Measurements from ENCODE around the gene OTUD1. TPM values are rescaled to one million over a fixed set of nuclear protein-coding genes. Genes with fewer than 3 reads are reported as not detected.

OTUD1 gene
- total and polyA plus RNA-seq, 8 donors, result 12.0 to 21.6 (median 14.6) TPM

DNA sequence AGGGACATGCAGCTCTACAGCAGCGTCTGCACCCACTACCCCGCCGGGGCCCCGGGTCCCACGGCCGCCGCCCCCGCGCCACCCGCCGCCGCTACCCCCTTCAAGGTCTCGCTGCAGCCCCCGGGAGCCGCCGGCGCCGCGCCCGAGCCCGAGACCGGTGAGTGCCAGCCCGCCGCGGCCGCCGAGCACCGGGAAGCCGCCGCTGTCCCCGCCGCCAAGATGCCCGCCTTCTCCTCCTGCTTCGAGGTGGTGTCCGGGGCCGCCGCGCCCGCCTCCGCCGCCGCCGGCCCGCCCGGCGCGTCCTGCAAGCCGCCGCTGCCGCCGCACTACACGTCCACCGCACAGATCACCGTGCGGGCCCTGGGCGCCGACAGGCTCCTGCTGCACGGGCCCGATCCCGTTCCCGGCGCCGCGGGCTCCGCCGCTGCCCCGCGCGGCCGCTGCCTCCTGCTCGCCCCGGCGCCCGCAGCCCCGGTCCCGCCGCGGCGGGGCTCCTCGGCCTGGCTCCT, 631 bp downstream of the OTUD1 start:
- Histone ChIP-seq H3K36me3 (peaks cover 0 to 3% of the 10 kb centered on the region in 2 donors), H3K9me3 (no peaks in the 10 kb centered on the region), H3K4me3 (peak overlapping the region; percentile 81 to 85), H3K27me3 (no peaks in the 10 kb centered on the region), H3K27ac (peak overlapping the region; percentile 96 to 97), H3K4me1 (peaks cover 17 to 63% of the 10 kb centered on the region in 2 donors)
- ATAC-seq, result no peak
- peak in 1 of 4 donors; percentile 89 for DNase-seq
- no peak for TF ChIP-seq CTCF (IDR thresholded peaks at IDR 0.05)
- intact Hi-C loops (cut with DNase I), result no loop called here

DNA sequence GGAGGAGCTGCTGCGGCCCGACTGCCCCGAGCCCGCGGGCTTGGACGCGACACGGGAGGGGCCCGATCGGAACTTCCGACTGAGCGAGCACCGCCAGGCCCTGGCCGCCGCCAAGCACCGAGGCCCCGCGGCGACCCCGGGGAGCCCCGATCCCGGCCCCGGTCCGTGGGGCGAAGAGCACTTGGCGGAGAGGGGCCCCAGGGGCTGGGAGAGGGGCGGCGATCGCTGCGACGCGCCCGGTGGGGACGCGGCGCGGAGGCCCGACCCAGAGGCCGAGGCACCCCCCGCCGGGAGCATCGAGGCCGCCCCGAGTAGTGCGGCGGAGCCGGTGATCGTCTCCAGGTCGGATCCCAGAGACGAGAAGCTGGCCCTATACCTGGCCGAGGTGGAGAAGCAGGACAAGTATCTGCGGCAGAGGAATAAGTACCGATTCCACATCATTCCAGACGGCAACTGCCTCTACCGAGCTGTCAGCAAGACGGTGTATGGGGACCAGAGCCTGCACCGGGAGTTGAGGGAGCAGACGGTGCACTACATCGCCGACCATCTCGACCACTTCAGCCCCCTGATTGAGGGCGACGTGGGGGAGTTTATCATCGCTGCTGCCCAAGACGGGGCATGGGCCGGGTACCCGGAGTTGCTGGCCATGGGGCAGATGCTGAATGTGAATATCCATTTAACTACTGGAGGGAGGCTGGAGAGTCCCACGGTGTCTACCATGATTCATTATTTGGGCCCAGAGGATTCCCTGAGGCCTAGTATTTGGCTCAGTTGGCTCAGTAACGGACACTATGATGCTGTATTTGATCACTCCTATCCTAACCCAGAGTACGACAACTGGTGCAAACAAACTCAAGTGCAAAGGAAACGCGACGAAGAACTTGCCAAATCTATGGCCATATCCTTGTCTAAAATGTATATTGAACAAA, 1.4 kb downstream of the OTUD1 start:
- Histone ChIP-seq H3K4me3 (peak overlapping the region; percentile 81 to 85), H3K27ac (peak overlapping the region; percentile 96 to 97), H3K4me1 (peaks cover 17 to 69% of the 10 kb centered on the region in 2 donors), H3K36me3 (peaks cover 0 to 8% of the 10 kb centered on the region in 2 donors), H3K27me3 (no peaks in the 10 kb centered on the region), H3K9me3 (no peaks in the 10 kb centered on the region)
- peak; percentile 7 for ATAC-seq
- DNase-seq, result peak in 2 of 4 donors; percentile 46 to 77
- intact Hi-C loops (cut with DNase I), result no loop called here
- no peak for TF ChIP-seq CTCF (IDR thresholded peaks at IDR 0.05)

DNA sequence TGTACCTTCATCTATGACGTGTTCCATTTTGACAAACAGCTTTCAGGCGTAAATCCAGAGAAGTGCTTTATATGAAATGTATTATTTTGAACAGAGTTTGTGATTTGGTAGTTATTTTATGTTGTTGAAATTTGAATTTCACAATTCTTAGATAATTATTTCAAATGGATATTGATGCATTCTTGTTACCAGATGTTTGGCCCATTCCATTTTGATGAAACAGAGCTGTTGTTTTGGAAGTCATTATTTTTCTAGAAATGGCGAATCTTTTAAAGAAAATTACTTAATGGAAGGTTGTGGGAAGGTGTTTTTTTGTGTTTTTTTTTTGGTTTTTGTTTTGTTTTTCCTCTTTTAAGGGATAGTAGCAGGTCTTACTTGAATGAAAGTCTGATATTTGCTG, 2.4 kb downstream of the OTUD1 start:
- Histone ChIP-seq H3K36me3 (peaks cover 0 to 8% of the 10 kb centered on the region in 2 donors), H3K27ac (peak overlapping the region; percentile 96 to 97), H3K9me3 (no peaks in the 10 kb centered on the region), H3K4me1 (peaks cover 17 to 75% of the 10 kb centered on the region in 2 donors), H3K27me3 (no peaks in the 10 kb centered on the region), H3K4me3 (peak overlapping the region; percentile 81 to 85)
- DNase-seq (no peak), ATAC-seq (no peak)
- intact Hi-C loops (cut with DNase I), result no loop called here
- no peak for TF ChIP-seq CTCF (IDR thresholded peaks at IDR 0.05)

DNA sequence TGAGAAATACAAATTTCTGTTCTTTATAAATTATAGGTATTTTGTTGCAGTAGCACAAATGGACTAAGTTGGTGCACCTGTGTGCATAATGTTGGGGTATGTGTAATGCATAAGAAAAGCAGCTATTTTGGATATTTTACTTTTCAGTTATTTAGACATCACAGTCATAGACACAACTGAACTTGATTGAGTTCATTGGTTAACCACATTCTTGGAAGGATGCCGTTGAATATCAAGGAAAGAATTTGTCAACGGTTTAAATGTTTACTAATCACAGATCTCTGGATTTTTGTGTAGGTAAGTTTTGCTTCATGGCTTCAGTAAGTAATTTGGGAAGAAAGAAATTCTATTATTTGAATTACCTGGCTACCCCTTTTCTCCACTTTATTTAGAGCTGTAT, 4.1 kb downstream of the OTUD1 start:
- H3K27ac ChIP-seq, result no peak overlapping the region

More for the DNA sequence above, 4.1 kb downstream of the OTUD1 start:
- ATAC-seq, result no peak
- Histone ChIP-seq H3K27me3 (no peaks in the 10 kb centered on the region), H3K4me1 (peaks cover 17 to 74% of the 10 kb centered on the region in 2 donors), H3K4me3 (peak overlapping the region in 1 of 2 donors; percentile 85), H3K9me3 (no peaks in the 10 kb centered on the region), H3K36me3 (peaks cover 0 to 8% of the 10 kb centered on the region in 2 donors)
- no peak for TF ChIP-seq CTCF (IDR thresholded peaks at IDR 0.05)
- no peak for DNase-seq
- intact Hi-C loops (cut with DNase I), result no loop called here

Measured in left lung (tissue), 10 donors.